ENCODE results near the gene ATXN3. TPM values are rescaled to one million over a fixed set of nuclear protein-coding genes. Genes with fewer than 3 reads are reported as not detected.
A peak's percentile ranks its signal among the peaks of the same experiment; 100 is the strongest.

Gene ATXN3
- 28.1 TPM for total RNA-seq

- no peak for FAIRE-seq
- DNase-seq (ENCODE audit: low spot score in 2 of 2): peak; percentile 93 to 95
These were observed at the start of gene ATXN3 for GRCh38 chr14:92106143-92106926. Gene ATXN3, minus strand, starts transcription at chr14:92106582. Its CDS starts 30 bp downstream, at chr14:92106552.

GRCh38 chr14:92154283-92154942, 48.0 kb upstream of the ATXN3 start:
- DNase-seq (ENCODE audit: low spot score in 2 of 2): no peak
- FAIRE-seq: no peak

- FAIRE-seq (no peak), DNase-seq (ENCODE audit: low spot score in 2 of 2) (no peak)
These were observed 47.2 kb upstream of the ATXN3 start for GRCh38 chr14:92153581-92153980.

GRCh38 chr14:92144708-92145107, 38.3 kb upstream of the ATXN3 start:
- no peak for FAIRE-seq
- no peak for DNase-seq (ENCODE audit: low spot score in 2 of 2)

GRCh38 chr14:92143962-92144361, 37.6 kb upstream of the ATXN3 start:
- no peak for DNase-seq (ENCODE audit: low spot score in 2 of 2)
- no peak for FAIRE-seq

GRCh38 chr14:92143309-92143708, 36.9 kb upstream of the ATXN3 start:
- FAIRE-seq: no peak
- DNase-seq (ENCODE audit: low spot score in 2 of 2): no peak

- DNase-seq (ENCODE audit: low spot score in 2 of 2) (no peak), FAIRE-seq (no peak)
These were observed 28.9 kb upstream of the ATXN3 start for GRCh38 chr14:92135269-92135668.

GRCh38 chr14:92134456-92134855, 28.1 kb upstream of the ATXN3 start:
- FAIRE-seq (no peak), DNase-seq (ENCODE audit: low spot score in 2 of 2) (no peak)

- FAIRE-seq (no peak), DNase-seq (ENCODE audit: low spot score in 2 of 2) (no peak)
These were observed 16.4 kb upstream of the ATXN3 start for GRCh38 chr14:92122761-92123160.

- DNase-seq (ENCODE audit: low spot score in 2 of 2): peak in 1 of 2 donors; percentile 11
- FAIRE-seq: no peak
These were observed 15.9 kb upstream of the ATXN3 start for GRCh38 chr14:92122351-92122677.

GRCh38 chr14:92121670-92122350, 15.4 kb upstream of the ATXN3 start, which contains the start of the genes CPSF2 and NDUFB1:
Gene CPSF2, plus strand, starts transcription at chr14:92121969. Its CDS starts 9,016 bp downstream, at chr14:92130985.
Gene NDUFB1, minus strand, starts transcription at chr14:92121706. Its CDS starts 4,069 bp downstream, at chr14:92117637.
- FAIRE-seq: no peak
- peak; percentile 79 to 89 for DNase-seq (ENCODE audit: low spot score in 2 of 2)

- DNase-seq (ENCODE audit: low spot score in 2 of 2) (peak; percentile 33 to 65), FAIRE-seq (no peak)
These were observed 14.9 kb upstream of the ATXN3 start for GRCh38 chr14:92121207-92121669.

- no peak for FAIRE-seq
- no peak for DNase-seq (ENCODE audit: low spot score in 2 of 2)
These were observed 3.1 kb upstream of the ATXN3 start for GRCh38 chr14:92109490-92109889.

GRCh38 chr14:92108345-92109254, 2.2 kb upstream of the ATXN3 start:
- DNase-seq (ENCODE audit: low spot score in 2 of 2): no peak
- FAIRE-seq: no peak

GRCh38 chr14:92105893-92106142, 564 bp downstream of the ATXN3 start:
- DNase-seq (ENCODE audit: low spot score in 2 of 2) (no peak), FAIRE-seq (no peak)

GRCh38 chr14:92105073-92105892, 1.1 kb downstream of the ATXN3 start:
- peak in 1 of 2 donors; percentile 41 for DNase-seq (ENCODE audit: low spot score in 2 of 2)
- FAIRE-seq: no peak

GRCh38 chr14:92103363-92103989, 2.9 kb downstream of the ATXN3 start:
- FAIRE-seq (no peak), DNase-seq (ENCODE audit: low spot score in 2 of 2) (no peak)

GRCh38 chr14:92099802-92100201, 6.6 kb downstream of the ATXN3 start:
- DNase-seq (ENCODE audit: low spot score in 2 of 2) (no peak), FAIRE-seq (no peak)

GRCh38 chr14:92093320-92093719, 13.1 kb downstream of the ATXN3 start:
- DNase-seq (ENCODE audit: low spot score in 2 of 2): no peak
- FAIRE-seq: no peak

Measured in frontal cortex (tissue), 4 donors.